AG09309 (cell line): ENCODE results near the gene ZNF587.
"Not testable (repeated sequence)": the region's sequence is repeated elsewhere in the genome, so short reads cannot be mapped to it uniquely, and the experiment has no call there.

Experiments used
- DNase-seq: peaks from one replicate; pipeline ENCODE4 v3.0.0-alpha.2; 2010; ENCODE audit warnings: low read depth
- H3K4me3 ChIP-seq: 2 replicates; pipeline ENCODE4 v1.5.1; 2011; ENCODE audit warnings: mild to moderate bottlenecking, low read depth, low read length, moderate library complexity; ENCODE audit not compliant: control insufficient read depth
- CTCF ChIP-seq: IDR thresholded peaks from 2 replicates; pipeline ENCODE4 v1.5.1; 2011; ENCODE audit warnings: mild to moderate bottlenecking, low read depth, low read length, inconsistent platforms; ENCODE audit not compliant: insufficient read depth, control insufficient read depth; ENCODE audit errors: missing control alignments

The ZNF587 gene

GRCh38 chr19:57849666-57850473 is at the start of gene ZNF587:
TSS of gene ZNF587 (plus strand) at chr19:57849859. CDS start at chr19:57850039, 180 bp downstream.
- peak; percentile 24 for DNase-seq
- H3K4me3 ChIP-seq, result peak within 1 kb of the TSS; percentile 86

GRCh38 chr19:57800696-57801095 is 49.0 kb upstream of the ZNF587 start:
- TF ChIP-seq CTCF, result no peak
- no peak for DNase-seq
- no peak overlapping the region for H3K4me3 ChIP-seq

GRCh38 chr19:57802269-57802668 is 47.4 kb upstream of the ZNF587 start:
- no peak for TF ChIP-seq CTCF
- H3K4me3 ChIP-seq, result no peak overlapping the region
- no peak for DNase-seq

- no peak for TF ChIP-seq CTCF
- H3K4me3 ChIP-seq, result peak overlapping the region; percentile 64
Measured at GRCh38 chr19:57803265-57803593, 46.4 kb upstream of the ZNF587 start.

GRCh38 chr19:57803594-57804325 is 45.9 kb upstream of the ZNF587 start:
- H3K4me3 ChIP-seq, result peak overlapping the region; percentile 64
- peak; percentile 67 for DNase-seq

More at GRCh38 chr19:57803265-57803593, 46.4 kb upstream of the ZNF587 start:
- no peak for DNase-seq

GRCh38 chr19:57807541-57807940 is 42.1 kb upstream of the ZNF587 start:
- no peak overlapping the region for H3K4me3 ChIP-seq
- DNase-seq, result no peak
- TF ChIP-seq CTCF, result no peak

More at GRCh38 chr19:57803594-57804325, 45.9 kb upstream of the ZNF587 start:
- TF ChIP-seq CTCF, result no peak

- H3K4me3 ChIP-seq, DNase-seq: not testable (repeated sequence)
Measured at GRCh38 chr19:57810410-57811295, 39.0 kb upstream of the ZNF587 start.
